Endothelial cell of umbilical vein (primary cell): Measurements from ENCODE around the gene COX7B2.

ENCODE experiments used
- EZH2 ChIP-seq: IDR thresholded peaks from 2 replicates; pipeline ENCODE4 v1.6.1; 2012; ENCODE audit warnings: borderline replicate concordance, low read depth, mild to moderate bottlenecking, moderate library complexity, low read length, inconsistent platforms; ENCODE audit not compliant: severe bottlenecking
- POLR2A ChIP-seq: IDR thresholded peaks from 2 replicates; pipeline ENCODE4 v1.6.1; 2012; ENCODE audit warnings: low read depth, mild to moderate bottlenecking, control low read depth, low read length
- TF ChIP-seq, protein P1 (sequence below): IDR thresholded peaks from 2 replicates; pipeline ENCODE4 v1.6.1; 2011; ENCODE audit not compliant: insufficient read depth, insufficient read length
- TF ChIP-seq, protein P2 (sequence below), 2 donors: IDR thresholded peaks; 1 replicate in 1 of 2; 2 replicates in 1 of 2; pipeline ENCODE4 v1.5.1; 2011; ENCODE audit warnings: low read length in 2 of 2, mild to moderate bottlenecking in 2 of 2, moderate library complexity in 2 of 2, control low read depth in 1 of 2, inconsistent platforms in 1 of 2, low read depth in 1 of 2; ENCODE audit not compliant: insufficient read depth in 1 of 2; ENCODE audit errors: extremely low read depth in 1 of 2

DNA sequence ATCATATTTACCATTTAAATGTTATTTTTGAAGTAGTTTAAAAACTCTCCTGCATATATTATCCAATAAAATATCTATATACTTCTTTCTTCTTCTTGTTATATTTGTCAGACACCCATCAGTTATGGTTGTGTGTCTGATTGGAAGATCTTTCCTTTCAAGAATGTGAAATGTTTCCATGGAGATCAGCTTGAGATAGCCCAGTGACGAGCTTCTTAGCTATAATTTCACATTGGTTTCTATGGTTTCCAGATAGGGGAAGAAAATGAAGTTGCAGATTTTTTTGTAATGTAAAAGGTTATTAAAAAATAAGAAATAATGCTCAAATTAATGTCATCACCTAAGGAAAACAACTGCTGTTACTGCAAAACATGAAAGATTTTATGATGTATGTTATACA, 189.0 kb downstream of the COX7B2 start:
- TF ChIP-seq, protein P1, sequence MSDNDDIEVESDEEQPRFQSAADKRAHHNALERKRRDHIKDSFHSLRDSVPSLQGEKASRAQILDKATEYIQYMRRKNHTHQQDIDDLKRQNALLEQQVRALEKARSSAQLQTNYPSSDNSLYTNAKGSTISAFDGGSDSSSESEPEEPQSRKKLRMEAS: no peak
- TF ChIP-seq, protein P2, sequence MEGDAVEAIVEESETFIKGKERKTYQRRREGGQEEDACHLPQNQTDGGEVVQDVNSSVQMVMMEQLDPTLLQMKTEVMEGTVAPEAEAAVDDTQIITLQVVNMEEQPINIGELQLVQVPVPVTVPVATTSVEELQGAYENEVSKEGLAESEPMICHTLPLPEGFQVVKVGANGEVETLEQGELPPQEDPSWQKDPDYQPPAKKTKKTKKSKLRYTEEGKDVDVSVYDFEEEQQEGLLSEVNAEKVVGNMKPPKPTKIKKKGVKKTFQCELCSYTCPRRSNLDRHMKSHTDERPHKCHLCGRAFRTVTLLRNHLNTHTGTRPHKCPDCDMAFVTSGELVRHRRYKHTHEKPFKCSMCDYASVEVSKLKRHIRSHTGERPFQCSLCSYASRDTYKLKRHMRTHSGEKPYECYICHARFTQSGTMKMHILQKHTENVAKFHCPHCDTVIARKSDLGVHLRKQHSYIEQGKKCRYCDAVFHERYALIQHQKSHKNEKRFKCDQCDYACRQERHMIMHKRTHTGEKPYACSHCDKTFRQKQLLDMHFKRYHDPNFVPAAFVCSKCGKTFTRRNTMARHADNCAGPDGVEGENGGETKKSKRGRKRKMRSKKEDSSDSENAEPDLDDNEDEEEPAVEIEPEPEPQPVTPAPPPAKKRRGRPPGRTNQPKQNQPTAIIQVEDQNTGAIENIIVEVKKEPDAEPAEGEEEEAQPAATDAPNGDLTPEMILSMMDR (IDR thresholded peaks at IDR 0.05; ENCODE audit: extremely low read depth in 1 of 2, insufficient read depth in 1 of 2, low read depth in 1 of 2, low read length in 2 of 2): no peak
- TF ChIP-seq POLR2A (no peak), EZH2 (no peak)
